Kidney epithelial cell (primary cell): ENCODE results near the gene STK32B. TPM values are rescaled to one million over a fixed set of nuclear protein-coding genes. Genes with fewer than 3 reads are reported as not detected.

Source experiments
- DNase-seq: peaks from one replicate; pipeline ENCODE4 v3.0.0-alpha.2; 2010; ENCODE audit warnings: low read depth
- H3K27me3 ChIP-seq: 2 replicates; pipeline ENCODE4 v1.6.0; 2011; ENCODE audit warnings: low read length; ENCODE audit not compliant: control insufficient read depth, insufficient read depth
- H3K36me3 ChIP-seq: 2 replicates; pipeline ENCODE4 v1.5.1; 2011; ENCODE audit warnings: low read length; ENCODE audit not compliant: control insufficient read depth, insufficient read depth
- H3K4me3 ChIP-seq: 2 replicates; pipeline ENCODE4 v1.5.1; 2011; ENCODE audit warnings: low read depth, mild to moderate bottlenecking, control low read depth, low read length
- CTCF ChIP-seq: IDR thresholded peaks from 2 replicates; pipeline ENCODE4 v1.5.1; 2011; ENCODE audit warnings: mild to moderate bottlenecking, moderate library complexity, low read length, control low read depth, inconsistent platforms; ENCODE audit not compliant: insufficient read depth, poor library complexity, severe bottlenecking
- total RNA-seq: library from RNA; depleted of rRNA; stranded (reverse); fragments of >200 nt; gene quantifications from 2 replicates; pipeline ENCODE4 v1.2.3, GENCODE V29; 2015

STK32B gene
- total RNA-seq, 1 donor from 2014 or later, result 3.6 TPM

GRCh38 chr4:5330339-5330989 is 279.2 kb downstream of the STK32B start:
- no peaks in the 10 kb centered on the region for H3K36me3 ChIP-seq
- no peak for TF ChIP-seq CTCF
- no peaks in the 10 kb centered on the region for H3K27me3 ChIP-seq
- DNase-seq, result no peak
- H3K4me3 ChIP-seq, result no peak overlapping the region

GRCh38 chr4:5337731-5338130 is 286.5 kb downstream of the STK32B start:
- Histone ChIP-seq H3K4me3 (no peak overlapping the region), H3K36me3 (no peaks in the 10 kb centered on the region), H3K27me3 (no peaks in the 10 kb centered on the region)
- no peak for DNase-seq
- no peak for TF ChIP-seq CTCF

GRCh38 chr4:5338531-5338930 is 287.3 kb downstream of the STK32B start:
- H3K4me3 ChIP-seq, result no peak overlapping the region
- no peak for DNase-seq
- TF ChIP-seq CTCF, result no peak
- no peaks in the 10 kb centered on the region for H3K36me3 ChIP-seq
- no peaks in the 10 kb centered on the region for H3K27me3 ChIP-seq

- no peaks in the 10 kb centered on the region for H3K27me3 ChIP-seq
- no peak for TF ChIP-seq CTCF
- no peak for DNase-seq
- no peaks in the 10 kb centered on the region for H3K36me3 ChIP-seq
- H3K4me3 ChIP-seq, result no peak overlapping the region
Observed at GRCh38 chr4:5340991-5341451, 289.7 kb downstream of the STK32B start.

- no peak for DNase-seq
- no peaks in the 10 kb centered on the region for H3K27me3 ChIP-seq
- no peak for TF ChIP-seq CTCF
- H3K36me3 ChIP-seq, result no peaks in the 10 kb centered on the region
- H3K4me3 ChIP-seq, result no peak overlapping the region
Observed at GRCh38 chr4:5341526-5341925, 290.2 kb downstream of the STK32B start.

- Histone ChIP-seq H3K36me3 (no peaks in the 10 kb centered on the region), H3K27me3 (no peaks in the 10 kb centered on the region), H3K4me3 (no peak overlapping the region)
- no peak for TF ChIP-seq CTCF
- DNase-seq, result no peak
Observed at GRCh38 chr4:5355846-5356245, 304.6 kb downstream of the STK32B start.
